Activated T-cell treated with anti-CD3 and anti-CD28 coated beads for 48 hours (primary cell): Measurements from ENCODE around the gene MLLT10.

ENCODE experiments used
- DNase-seq: peaks from one replicate; pipeline ENCODE4 v3.0.0-alpha.2; 2020; ENCODE audit warnings: low read depth

MLLT10 gene

GRCh38 chr10:21740989-21741388 is 207.0 kb downstream of the MLLT10 start:
- DNase-seq: no peak

- DNase-seq: no peak
These were observed 208.8 kb downstream of the MLLT10 start for GRCh38 chr10:21742740-21743412.

- no peak for DNase-seq
These were observed 210.2 kb downstream of the MLLT10 start for GRCh38 chr10:21744223-21744622.

- DNase-seq: no peak
These were observed 212.1 kb downstream of the MLLT10 start for GRCh38 chr10:21746118-21746517.

GRCh38 chr10:21747809-21748208 is 213.8 kb downstream of the MLLT10 start:
- no peak for DNase-seq

GRCh38 chr10:21749788-21750187 is 215.8 kb downstream of the MLLT10 start:
- DNase-seq: no peak

- no peak for DNase-seq
These were observed 216.4 kb downstream of the MLLT10 start for GRCh38 chr10:21750424-21750823.

GRCh38 chr10:21751341-21752310 is 217.6 kb downstream of the MLLT10 start:
- no peak for DNase-seq

GRCh38 chr10:21753497-21754270 is 219.7 kb downstream of the MLLT10 start:
- DNase-seq: no peak

- DNase-seq: no peak
These were observed 220.5 kb downstream of the MLLT10 start for GRCh38 chr10:21754410-21755011.

GRCh38 chr10:21756707-21757106 is 222.7 kb downstream of the MLLT10 start:
- no peak for DNase-seq

GRCh38 chr10:21757185-21757901 is 223.3 kb downstream of the MLLT10 start:
- DNase-seq: no peak

- DNase-seq: no peak
These were observed 224.2 kb downstream of the MLLT10 start for GRCh38 chr10:21758239-21758638.

- DNase-seq: no peak
These were observed 224.7 kb downstream of the MLLT10 start for GRCh38 chr10:21758696-21759095.

GRCh38 chr10:21759232-21759631 is 225.2 kb downstream of the MLLT10 start:
- DNase-seq: no peak

GRCh38 chr10:21760332-21760731 is 226.3 kb downstream of the MLLT10 start:
- no peak for DNase-seq

GRCh38 chr10:21764466-21765189 is 230.6 kb downstream of the MLLT10 start:
- no peak for DNase-seq

- no peak for DNase-seq
These were observed 235.0 kb downstream of the MLLT10 start for GRCh38 chr10:21769041-21769440.

GRCh38 chr10:21771219-21771618 is 237.2 kb downstream of the MLLT10 start:
- DNase-seq: no peak

- DNase-seq: no peak
These were observed 242.9 kb downstream of the MLLT10 start for GRCh38 chr10:21776883-21777282.

- DNase-seq: no peak
These were observed 257.2 kb downstream of the MLLT10 start for GRCh38 chr10:21791276-21791675.
